ENCODE results near the gene EPB41L2. TPM values are rescaled to one million over a fixed set of nuclear protein-coding genes. Genes with fewer than 3 reads are reported as not detected.

The EPB41L2 gene
- total RNA-seq, 3 donors from 2014 or later (not counting 1 experiment from before 2014, with no cell fraction given): 6.8 to 11.4 (median 11.0) TPM

DNA sequence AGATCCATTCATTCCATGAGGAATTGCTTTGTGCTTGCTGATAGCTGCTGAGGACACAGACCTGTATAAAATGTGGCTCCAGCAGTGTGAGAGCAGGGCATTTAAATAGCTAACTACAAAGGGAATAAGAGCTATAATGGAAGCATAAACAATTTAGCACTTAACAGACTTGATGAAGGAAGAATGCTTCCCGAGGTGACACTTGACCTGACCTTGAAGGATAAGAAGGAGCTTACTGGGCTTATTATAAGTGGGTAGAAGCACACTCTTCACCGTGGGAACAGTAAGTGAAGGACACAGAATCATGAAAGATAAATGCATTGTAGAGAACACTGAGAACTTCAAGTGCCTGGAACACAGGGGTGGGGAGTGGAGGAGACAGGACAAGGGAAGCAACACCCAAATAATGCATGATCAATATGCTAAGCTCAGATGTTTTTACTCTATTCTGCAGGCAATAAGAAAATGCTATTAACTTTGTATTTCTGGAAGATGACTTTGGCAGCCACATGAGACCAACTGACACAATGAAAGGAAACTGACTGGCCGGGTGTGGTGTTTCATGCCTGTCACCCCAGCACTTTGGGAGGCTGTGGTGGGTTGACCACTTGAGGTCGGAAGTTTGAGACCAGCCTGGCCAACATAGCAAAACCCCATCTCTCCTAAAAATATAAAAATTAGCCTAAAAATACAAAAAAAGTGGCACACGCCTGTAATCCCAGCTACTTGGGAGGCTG is 84.2 kb downstream of the EPB41L2 start:
- Histone ChIP-seq H3K27me3 (ENCODE audit: control insufficient read depth, insufficient read depth, low read length) (no peaks in the 10 kb centered on the region), H3K36me3 (ENCODE audit: control insufficient read depth, insufficient read depth, low read length) (no peaks in the 10 kb centered on the region), H3K27ac (ENCODE audit: low read length) (no peak overlapping the region), H3K4me1 (ENCODE audit: control insufficient read depth, insufficient read depth, low read length) (no peaks in the 10 kb centered on the region), H3K4me3 (ENCODE audit: low read length) (no peak overlapping the region), H3K9me3 (ENCODE audit: control insufficient read depth, insufficient read depth, low read length) (no peaks in the 10 kb centered on the region)
- ATAC-seq: no peak
- intact Hi-C loops (cut with micrococcal nuclease): no loop called here
- Mint-ChIP-seq H3K27me3 (ENCODE audit: low read depth in 2 of 2) (peaks cover 0 to 3% of the 10 kb centered on the region in 2 donors), H3K27ac (no peak overlapping the region), H3K36me3 (no peaks in the 10 kb centered on the region), H3K4me3 (no peak overlapping the region), H3K9me3 (no peaks in the 10 kb centered on the region), H3K4me1 (no peaks in the 10 kb centered on the region)
- no peak for DNase-seq
- TF ChIP-seq, protein P1, sequence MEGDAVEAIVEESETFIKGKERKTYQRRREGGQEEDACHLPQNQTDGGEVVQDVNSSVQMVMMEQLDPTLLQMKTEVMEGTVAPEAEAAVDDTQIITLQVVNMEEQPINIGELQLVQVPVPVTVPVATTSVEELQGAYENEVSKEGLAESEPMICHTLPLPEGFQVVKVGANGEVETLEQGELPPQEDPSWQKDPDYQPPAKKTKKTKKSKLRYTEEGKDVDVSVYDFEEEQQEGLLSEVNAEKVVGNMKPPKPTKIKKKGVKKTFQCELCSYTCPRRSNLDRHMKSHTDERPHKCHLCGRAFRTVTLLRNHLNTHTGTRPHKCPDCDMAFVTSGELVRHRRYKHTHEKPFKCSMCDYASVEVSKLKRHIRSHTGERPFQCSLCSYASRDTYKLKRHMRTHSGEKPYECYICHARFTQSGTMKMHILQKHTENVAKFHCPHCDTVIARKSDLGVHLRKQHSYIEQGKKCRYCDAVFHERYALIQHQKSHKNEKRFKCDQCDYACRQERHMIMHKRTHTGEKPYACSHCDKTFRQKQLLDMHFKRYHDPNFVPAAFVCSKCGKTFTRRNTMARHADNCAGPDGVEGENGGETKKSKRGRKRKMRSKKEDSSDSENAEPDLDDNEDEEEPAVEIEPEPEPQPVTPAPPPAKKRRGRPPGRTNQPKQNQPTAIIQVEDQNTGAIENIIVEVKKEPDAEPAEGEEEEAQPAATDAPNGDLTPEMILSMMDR (IDR thresholded peaks at IDR 0.05): no peak
- 81% methylated on average over 5 of the region's 5 CpGs for WGBS (ENCODE audit: insufficient coverage)

DNA sequence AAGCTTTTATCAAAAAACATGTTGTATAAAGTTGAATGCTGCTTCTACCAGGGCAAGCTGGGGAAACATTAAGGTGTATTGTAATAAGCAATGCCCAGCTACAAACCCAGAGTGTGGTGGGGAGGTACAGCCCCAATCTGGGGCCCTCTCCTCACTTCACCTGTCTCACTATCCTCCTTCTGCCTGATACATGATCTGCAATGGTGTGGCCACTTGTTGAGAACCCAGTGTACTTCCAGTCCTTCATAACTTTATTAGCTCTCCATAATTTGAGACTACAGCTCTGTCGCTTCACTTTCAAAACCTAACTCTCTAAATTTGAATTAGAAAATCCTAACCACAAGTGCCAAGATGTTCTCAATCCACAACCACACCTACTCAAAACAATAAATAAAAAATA is 84.9 kb downstream of the EPB41L2 start:
- H3K4me3 ChIP-seq (ENCODE audit: low read length): no peak overlapping the region
- TF ChIP-seq, protein P1 (IDR thresholded peaks at IDR 0.05): no peak
- no peaks in the 10 kb centered on the region for H3K36me3 Mint-ChIP-seq
- H3K27ac ChIP-seq (ENCODE audit: low read length): no peak overlapping the region
- H3K27me3 ChIP-seq (ENCODE audit: control insufficient read depth, insufficient read depth, low read length): no peaks in the 10 kb centered on the region
- intact Hi-C loops (cut with micrococcal nuclease): no loop called here
- DNase-seq: no peak
- H3K27ac Mint-ChIP-seq: no peak overlapping the region
- no peaks in the 10 kb centered on the region for H3K9me3 ChIP-seq (ENCODE audit: control insufficient read depth, insufficient read depth, low read length)
- peaks cover 0 to 3% of the 10 kb centered on the region in 2 donors for H3K27me3 Mint-ChIP-seq (ENCODE audit: low read depth in 2 of 2)
- H3K4me1 ChIP-seq (ENCODE audit: control insufficient read depth, insufficient read depth, low read length): no peaks in the 10 kb centered on the region
- H3K4me3 Mint-ChIP-seq: no peak overlapping the region
- 79% methylated on average over 1 of the region's 1 CpG for WGBS (ENCODE audit: insufficient coverage)
- no peaks in the 10 kb centered on the region for H3K36me3 ChIP-seq (ENCODE audit: control insufficient read depth, insufficient read depth, low read length)
- no peaks in the 10 kb centered on the region for H3K9me3 Mint-ChIP-seq
- no peaks in the 10 kb centered on the region for H3K4me1 Mint-ChIP-seq
- no peak for ATAC-seq

DNA sequence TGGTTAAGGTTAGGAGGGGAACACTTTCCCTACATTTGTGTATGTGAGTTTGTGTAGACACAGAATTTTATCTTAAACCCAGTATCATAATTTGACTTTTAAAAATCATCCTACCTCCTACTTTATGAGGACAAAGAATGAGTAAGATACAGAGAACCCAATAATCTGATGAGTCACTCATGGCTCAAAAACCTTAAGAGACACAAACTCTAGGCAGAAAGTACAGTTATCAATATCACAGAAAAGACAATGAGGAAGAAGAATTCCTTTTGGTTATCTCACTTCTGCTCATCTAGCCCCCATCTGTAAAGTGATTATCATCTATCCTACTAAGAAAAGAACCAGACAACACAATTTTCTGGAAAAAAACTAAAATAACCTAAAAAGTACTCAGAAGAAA is 87.7 kb downstream of the EPB41L2 start:
- Mint-ChIP-seq H3K27me3 (ENCODE audit: low read depth in 2 of 2) (peaks cover 0 to 3% of the 10 kb centered on the region in 2 donors), H3K4me1 (no peaks in the 10 kb centered on the region), H3K9me3 (no peaks in the 10 kb centered on the region), H3K36me3 (no peaks in the 10 kb centered on the region), H3K27ac (no peak overlapping the region), H3K4me3 (no peak overlapping the region)
- Histone ChIP-seq H3K27ac (ENCODE audit: low read length) (no peak overlapping the region), H3K4me3 (ENCODE audit: low read length) (no peak overlapping the region), H3K9me3 (ENCODE audit: control insufficient read depth, insufficient read depth, low read length) (no peaks in the 10 kb centered on the region), H3K36me3 (ENCODE audit: control insufficient read depth, insufficient read depth, low read length) (no peaks in the 10 kb centered on the region), H3K4me1 (ENCODE audit: control insufficient read depth, insufficient read depth, low read length) (no peaks in the 10 kb centered on the region), H3K27me3 (ENCODE audit: control insufficient read depth, insufficient read depth, low read length) (no peaks in the 10 kb centered on the region)
- ATAC-seq: no peak
- intact Hi-C loops (cut with micrococcal nuclease): no loop called here
- no peak for DNase-seq
- TF ChIP-seq, protein P1 (IDR thresholded peaks at IDR 0.05): no peak

Measured in natural killer cell (primary cell).